NCI-H748 (cell line): Measurements from ENCODE around the gene PIMREG.

Experiments used
- DNase-seq: peaks from one replicate; lab custom pipeline; 2025; ENCODE audit not compliant: unreplicated experiment; lab: John Stamatoyannopoulos, UW

PIMREG gene

DNA sequence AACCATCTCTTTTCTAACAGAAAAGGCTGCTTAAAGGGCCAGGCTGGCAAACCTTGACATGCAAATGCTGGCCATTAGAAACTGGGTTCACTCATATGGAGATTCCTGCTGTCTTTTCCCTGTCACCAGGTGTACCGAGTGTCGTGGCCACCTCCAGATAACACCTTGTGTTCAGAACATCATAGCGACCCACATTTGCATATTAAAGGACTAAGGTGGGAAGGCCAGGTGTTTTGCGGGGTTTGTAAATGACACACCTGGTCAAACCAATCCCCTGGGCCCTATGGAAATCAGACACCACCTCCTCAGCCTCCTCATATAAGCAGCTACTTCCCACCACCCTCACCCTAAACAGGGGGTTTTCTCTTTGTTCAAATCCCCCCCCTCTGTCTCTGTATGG, 6.8 kb upstream of the PIMREG start:
- peak; percentile 91 for DNase-seq

DNA sequence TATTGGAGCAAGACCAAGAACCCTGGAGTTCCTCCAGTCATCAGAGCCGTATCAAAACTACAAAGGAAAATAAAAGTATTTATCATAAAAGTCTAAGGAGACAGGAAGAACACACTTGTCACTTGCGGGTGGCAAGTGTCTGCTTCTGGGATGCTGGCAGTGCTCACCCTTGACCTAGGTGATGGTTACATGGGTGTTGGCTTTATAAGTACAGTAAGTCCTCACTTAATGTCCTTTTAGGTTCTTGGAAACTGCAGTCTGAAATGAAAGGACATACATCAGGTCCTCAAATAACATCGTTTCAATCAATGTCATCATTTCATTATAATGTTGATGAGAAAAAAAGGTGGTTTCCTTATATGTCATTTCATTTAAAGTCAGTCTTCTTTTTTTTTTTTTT, 6.3 kb upstream of the PIMREG start:
- no peak for DNase-seq

DNA sequence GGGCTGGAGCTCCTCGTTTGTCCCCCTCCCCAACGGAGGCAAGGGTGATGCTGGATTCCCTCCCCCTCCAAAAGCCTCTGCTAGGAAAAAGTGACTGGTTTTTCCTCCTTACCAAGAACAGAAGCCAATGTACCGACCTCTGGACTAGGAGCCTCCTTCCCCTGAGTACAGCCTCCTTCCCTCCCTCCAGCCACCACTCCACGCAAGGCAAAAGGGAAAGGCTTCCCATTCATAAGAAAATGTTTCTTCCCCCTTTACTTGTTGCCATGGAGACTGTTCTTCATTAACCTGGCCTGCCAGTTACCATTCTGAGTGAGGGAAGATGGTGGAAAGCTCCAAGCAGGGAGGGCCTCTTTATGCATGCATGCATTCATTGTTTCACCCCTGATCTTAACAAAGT, 4.3 kb upstream of the PIMREG start:
- DNase-seq: peak; percentile 33

DNA sequence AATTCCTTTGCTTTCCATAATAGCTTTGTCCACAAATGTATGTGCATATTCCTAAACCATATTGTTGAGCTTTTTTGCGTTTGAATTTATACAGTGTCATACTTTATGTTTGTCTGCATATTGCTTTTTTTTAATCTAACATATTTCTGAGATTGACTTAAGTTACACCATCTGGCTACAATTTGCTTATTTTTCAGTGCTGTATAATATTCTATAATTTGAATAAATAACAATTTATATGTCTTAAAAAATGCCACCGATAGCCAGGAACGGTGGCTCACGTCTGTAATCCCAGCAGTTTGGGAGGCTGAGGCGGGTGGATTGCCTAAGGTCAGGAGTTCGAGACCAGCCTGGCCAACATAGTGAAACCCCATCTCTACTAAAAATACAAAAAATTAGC, 1.5 kb upstream of the PIMREG start:
- no peak for DNase-seq

DNA sequence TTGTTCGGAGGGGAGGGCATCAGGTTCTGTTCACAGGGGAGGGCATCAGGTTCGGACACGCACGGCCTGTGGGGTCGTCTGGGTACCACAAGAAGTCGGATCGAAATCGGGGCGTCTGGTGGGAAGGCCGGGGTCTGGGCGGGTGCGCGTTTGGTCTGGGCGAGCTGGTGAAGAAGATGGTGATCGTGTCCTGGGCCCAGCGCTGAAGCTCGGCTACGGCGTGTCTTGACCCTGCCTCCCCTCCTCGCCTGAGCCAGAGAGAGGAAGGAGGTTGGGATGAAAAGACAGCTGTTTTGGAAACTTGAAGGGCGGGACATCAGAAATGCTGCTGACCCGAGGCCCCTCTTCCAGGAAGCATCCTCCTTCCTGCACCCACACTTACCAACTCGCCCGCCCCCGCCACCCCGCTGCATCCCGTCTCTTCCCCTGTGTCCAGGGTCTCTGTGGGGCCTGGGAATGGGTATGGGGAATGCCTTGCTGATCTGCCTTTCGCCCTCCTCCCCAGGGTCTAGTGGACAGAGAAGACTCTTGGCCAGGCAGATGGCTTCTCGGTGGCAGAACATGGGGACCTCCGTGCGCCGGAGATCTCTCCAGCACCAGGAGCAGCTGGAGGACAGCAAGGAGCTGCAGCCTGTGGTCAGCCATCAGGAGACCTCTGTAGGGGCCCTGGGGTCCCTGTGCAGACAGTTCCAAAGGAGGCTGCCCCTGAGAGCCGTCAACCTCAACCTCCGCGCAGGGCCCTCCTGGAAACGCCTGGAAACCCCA, 498 bp downstream of the PIMREG start:
- DNase-seq: no peak

DNA sequence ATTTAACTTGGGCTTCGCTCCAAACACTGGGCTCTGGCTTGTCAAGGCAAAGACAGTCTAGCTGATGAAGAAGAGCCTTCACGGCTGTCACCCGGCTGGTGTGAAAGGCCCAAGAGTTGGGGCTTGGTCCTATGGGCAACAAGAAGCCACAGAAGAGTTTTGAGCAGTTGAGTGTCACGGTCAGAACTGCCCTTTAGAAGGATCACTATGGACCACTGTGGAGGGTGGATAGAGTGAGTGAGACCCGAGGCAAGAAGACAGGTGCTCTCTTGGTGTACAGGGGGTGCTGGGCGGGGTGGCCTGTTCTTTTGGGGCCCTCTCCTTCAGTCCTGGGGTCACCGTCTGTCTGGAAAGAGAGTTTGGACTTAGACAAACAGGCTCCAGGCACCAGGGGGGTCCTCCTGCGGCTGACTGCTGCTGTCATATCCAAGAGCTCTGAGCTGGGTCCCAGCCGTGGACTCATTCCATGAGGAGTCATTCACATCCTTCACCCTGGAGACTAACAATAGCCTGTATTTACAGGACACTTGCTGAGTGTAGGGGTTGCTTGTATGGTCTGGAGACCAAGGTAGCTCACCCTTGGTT, 2.4 kb downstream of the PIMREG start:
- no peak for DNase-seq

DNA sequence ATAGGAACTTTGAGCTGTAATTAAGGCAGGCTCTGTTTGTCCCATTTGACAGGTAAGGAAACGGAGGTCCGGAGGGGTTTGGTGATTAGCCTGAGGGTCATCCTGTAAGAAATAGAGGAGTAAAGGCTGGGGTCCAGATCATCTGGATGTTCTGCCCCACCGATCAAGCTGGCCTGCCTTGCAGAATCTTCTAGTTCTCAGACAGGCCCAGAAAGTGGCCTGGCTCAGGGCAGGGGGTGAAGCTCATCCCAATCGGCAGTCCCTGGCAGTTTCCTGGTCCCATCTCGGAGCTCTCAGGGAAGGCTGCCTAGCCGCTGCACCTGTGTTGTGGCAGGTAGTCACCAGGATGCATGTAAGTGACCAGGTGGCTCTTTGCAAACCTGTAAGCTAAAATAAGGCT, 4.2 kb downstream of the PIMREG start:
- no peak for DNase-seq

DNA sequence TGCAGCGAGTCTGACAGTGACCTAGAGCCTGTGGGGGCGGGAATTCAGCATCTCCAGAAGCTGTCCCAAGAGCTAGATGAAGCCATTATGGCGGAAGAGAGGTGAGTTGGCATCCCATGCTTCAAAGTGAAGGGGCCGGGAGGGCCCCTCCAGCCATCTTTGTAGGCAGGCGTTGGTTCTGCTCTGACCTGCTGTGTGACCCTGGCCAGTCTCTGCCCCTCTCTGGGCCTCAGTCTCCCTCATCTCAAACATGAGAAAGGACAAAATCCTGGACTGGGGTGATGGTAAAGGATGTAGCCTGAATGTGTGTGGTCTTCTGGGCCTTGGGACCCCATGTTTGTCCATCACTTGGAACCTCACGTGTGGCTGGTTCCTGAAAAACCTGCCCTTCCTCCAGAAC, 5.1 kb downstream of the PIMREG start:
- no peak for DNase-seq

DNA sequence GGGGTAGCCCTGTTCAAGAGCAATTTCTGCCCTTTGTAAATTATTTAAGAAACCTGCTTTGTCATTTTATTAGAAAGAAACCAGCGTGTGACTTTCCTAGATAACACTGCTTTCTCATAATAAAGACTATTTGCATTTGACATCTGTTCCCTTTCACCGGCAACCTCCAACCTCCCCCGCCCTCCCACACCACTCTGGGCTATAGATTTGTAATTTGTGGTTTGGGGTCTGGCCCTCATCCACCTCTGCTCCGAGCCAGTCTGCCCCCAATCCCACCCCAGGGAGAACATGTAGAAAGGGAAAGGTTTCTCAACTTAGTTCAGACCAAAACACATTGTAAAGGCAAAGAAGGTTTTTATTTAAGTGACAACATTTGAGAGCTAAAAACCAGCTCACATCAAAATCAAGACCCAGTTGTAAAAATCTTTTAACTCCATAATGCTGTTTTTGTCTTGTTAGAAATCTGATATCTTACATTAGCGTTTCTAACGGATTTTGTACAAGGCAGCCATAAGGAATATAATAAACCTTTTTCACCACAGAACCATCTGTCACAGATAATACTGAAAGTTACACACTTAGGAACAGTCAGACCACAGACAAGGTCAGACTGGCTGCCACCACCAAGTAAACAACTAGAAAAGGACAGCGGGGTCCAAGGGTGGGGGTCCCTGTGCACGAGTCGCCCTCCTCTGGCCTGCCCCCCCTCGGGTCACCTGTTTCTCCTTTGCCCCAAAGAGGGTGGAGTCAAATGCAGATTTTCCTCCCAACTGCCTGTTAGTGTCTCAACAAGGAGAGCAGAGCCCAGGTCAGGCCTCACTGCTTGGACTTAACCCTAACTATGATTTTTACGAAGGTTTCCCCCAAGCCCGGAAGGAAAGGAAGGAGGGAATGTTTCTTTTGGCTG, 6.9 kb downstream of the PIMREG start:
- DNase-seq: no peak

DNA sequence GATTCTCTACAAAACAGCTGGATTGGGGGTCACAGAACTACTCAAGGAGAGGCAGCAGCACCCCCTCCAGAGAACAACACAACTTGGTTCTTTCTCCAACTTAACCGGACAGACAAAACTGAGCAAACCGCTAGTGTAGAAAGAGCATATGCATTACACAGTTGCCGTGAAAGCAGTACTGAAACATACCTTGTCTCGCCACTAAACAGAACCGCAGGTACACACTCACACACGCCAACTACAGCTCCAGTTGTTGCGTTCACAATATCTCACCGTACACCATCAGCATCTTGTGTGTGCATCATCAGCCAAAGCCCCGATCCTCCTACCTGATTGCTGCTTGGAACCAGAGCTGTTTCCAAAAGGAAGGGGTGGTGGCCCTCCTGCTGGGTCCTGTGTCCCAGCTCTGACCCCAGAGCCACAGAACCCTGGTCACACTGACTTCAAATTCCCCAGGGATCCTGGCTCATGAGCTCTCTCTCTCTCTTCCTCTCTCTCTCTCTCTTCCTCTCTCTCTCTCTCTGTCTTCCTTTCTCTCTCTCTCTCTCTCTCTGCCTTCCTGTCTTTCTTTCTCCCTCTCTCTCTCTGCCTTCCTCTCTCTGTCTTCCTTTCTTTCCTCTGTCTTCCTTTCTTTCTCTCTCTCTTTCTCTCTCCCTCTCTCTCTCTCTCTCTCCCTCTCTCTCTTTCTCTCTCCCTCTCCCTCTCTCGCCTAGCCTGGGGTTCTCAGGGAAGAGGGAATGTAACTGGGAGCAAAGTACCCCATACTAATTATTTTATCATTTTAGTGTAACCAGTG, 8.4 kb downstream of the PIMREG start:
- no peak for DNase-seq

DNA sequence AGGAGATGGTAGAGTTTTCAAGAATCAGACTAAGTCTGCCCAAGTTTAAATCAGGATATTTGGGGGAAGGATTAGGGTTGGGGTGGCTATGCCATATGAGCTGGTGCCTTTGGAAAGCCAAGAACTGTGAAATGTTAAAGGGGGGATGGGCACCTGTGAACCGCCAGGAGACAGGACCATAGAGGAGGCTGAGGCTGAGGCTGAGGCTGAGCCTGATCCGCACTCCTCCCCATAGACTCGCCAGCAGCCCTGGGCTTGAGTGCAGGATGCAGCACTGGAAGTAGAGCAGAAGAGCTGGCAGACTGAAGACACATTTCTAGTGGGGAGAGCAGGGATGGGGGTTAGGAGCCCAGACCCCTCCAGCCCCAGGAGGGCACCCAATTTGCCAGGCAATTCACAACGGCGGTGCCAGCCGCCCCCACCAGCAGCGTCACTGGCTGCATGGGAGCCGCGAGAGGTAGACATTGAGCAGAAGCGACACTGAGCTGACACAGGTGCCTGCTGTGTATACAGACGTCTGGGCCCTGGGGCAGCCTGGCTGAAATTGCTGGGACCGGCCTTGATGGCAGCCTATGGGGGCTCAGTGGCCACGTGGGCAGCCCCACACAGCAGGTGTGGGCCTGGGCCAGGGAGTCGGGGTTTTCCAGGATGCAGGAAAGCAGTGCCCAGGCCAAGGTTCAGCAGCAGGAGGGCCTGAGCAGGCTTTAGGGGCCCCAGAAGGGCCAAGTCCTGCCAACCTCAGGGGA, 9.2 kb downstream of the PIMREG start:
- DNase-seq: no peak

DNA sequence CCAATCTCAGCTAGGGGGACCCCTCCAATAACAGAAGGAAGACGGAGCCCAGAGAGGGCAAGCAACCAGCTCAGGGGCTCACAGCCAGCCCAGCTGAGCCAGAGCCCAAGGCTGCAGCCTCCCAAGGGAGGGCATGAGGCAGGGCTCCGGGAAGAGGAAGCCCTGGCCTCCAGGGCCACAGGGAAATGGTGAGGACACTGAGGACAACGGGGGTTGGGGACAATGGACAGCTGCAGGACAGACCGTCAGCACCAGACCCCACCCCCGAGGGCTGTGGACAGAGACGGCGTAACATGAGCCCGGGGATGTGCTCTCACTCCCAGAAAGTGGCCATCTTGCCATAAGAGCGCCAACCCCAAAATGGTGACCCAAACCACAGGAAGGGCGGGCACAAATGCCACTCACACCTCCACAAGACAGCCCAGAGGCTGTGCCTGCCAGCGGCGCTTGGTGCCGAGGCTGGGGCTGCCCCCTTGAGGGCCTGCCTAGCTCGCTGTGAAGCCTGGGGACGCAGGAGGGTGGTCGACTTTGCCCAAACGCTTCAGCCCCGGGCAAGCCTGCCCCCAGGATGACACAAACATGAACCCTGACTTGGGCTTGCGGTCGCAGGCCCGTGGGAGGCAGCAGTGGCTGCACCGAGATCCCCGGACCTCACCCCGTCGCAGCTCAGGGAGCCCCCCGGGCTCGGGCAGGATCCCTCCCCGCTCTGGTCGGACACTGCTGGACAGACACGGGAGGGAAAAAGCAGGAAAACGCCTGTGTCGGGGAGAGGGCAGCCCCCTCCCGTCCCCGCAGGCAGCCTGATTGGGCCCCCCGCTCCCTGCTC, 10.5 kb downstream of the PIMREG start:
- DNase-seq: peak; percentile 29

DNA sequence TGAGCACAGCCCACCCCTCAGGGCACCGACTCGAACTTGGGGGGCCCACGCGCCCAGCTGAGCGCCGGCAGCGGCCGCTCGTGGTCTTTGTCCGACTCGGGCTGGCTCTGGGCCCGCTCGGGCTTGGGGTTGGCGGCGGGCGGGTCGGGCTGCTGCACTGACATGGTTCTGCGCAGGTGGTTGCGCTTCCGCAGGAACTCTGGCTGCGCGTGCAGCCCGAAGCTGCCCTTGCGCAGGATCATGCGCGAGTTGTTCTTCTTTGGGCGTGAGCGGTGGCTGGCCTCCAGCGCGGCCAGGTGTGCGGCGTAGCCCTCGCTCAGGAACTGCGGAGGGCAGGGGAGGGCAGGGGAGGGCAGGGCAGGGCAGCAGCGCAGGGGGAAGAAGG, 11.1 kb downstream of the PIMREG start:
- DNase-seq: peak; percentile 66

DNA sequence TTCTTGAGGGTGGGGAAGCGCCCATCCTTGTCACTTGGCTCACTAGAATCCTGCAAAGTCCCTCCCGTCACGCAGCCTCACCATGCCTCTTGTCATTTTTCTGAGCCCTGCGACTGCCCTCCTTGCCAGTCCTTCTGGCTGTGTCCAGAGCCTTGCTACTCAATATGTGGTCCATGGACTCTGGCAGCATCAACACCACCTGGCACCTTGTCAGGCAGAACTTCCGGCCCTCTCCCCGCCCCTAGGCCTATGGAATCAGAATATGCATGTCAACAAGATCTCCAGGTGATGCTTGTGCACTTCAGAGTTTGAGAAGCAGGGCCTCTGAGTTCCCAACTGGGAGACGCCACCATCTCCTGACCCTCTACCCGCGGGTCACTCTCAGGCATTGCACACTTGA, 12.1 kb downstream of the PIMREG start:
- DNase-seq: no peak

DNA sequence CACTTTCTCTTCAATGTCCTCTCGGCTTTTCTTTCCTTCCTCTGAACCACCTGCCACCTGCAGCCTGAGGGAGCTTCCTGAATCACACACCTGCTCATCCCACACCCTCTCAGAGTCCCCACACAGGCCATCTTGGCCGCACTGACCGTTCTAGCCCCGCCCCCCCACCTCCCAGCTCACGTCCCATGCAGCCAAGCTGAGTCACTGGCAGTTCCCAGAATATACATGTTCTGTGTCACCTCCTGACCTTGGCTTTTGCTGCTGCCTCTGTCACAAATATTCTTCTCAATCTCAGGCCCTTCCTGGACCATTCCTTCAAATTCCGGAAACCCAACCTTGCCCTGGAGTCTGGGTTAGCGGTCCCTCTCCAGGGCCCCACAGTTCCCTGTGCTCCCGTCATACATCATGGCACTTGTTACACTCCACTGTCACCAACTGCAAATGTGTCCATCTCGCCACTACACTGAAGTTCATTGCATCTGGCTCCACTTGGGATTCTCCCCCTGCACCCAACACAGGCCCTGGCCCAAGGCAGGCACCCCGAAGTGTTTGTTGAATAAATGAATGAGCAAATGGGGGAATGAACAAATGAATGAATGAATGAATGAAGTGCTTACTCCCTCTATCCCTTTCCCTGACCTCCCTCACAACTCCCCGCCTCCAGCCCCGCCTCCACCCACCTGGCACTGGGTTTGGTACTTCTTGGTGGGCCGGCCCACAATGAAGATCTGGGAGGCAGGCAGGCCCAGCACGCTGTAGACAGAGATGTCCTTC, 12.8 kb downstream of the PIMREG start:
- no peak for DNase-seq

DNA sequence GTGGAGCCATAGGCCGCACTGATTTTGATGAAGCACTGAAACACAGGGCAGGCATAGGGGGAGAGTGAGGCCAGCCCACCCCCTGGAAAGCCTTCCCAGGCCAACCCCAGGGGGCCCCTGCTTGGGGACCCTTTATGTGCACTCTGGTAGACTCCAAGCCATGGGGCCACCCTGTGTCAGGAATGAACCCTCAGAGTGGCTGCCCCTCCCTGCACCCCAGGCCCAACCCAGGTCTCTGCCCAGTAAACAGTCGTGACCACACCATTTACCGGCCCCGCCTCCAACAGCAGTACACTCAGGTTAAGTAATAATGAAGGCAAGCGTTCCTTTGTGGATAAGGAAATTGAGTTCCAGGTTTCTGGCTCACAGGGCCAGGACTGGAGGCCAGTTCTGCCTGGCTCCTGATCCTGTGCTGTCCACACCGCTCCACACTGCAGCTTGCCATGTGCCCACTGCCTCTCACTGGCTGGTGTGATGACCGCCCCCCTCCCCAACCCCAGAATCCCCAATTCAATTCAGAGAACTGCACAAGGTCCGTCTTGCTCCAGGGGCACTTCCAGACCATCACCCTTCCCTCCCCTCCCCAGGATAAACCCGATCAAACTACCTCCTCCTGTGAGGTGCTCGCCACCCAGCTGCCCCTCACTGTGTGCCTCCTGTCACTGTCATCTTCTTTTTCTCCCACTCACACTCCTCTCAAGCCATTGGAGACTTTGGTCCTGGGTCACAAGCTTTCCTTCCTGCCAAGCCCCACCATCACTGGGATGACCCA, 13.6 kb downstream of the PIMREG start:
- DNase-seq: no peak

DNA sequence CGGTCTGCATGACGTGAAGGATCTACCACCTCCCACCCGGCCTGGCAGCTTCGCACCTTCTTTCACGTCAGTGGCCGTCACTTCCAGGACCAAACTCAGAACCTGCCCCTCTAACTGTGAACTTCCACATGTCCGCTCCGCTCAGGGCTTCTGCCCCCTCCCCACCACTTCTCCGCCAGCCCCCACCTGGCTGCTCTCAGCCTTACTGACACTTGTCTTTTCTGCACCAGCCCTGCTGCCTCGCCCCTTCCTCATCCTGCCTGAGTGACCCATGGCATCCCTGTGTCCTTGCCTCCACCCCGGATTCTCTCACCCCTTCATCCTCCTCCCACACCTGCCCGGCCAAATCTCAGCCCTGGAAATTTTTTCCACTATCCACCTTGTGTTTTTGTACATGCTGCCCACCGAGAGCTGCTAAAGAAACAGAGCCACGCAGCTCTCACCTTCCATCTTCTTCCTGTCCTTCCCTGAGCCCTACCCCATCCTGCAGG, 14.2 kb downstream of the PIMREG start:
- no peak for DNase-seq
